Progenitor cell of endocrine pancreas (in vitro differentiated cells): ENCODE data around the gene SLC17A9. TPM values are rescaled to one million over a fixed set of nuclear protein-coding genes. Genes with fewer than 3 reads are reported as not detected.

Source experiments
- DNase-seq: peaks from one replicate; pipeline ENCODE4 v3.0.0; 2021; ENCODE audit warnings: low spot score; ENCODE audit not compliant: unreplicated experiment
- H3K27ac Mint-ChIP-seq: 2 replicates; pipeline ENCODE4 v1.8.0; 2021; ENCODE audit warnings: mild to moderate bottlenecking, moderate library complexity, mixed read lengths
- H3K27me3 Mint-ChIP-seq: 2 replicates; pipeline ENCODE4 v1.8.0; 2021; ENCODE audit warnings: mixed read lengths
- H3K36me3 Mint-ChIP-seq: 2 replicates; pipeline ENCODE4 v1.8.0; 2022; ENCODE audit warnings: mixed read lengths; ENCODE audit not compliant: insufficient read depth
- H3K4me1 Mint-ChIP-seq: 2 replicates; pipeline ENCODE4 v1.8.0; 2021; ENCODE audit warnings: low read depth, mixed read lengths
- H3K4me3 Mint-ChIP-seq: 2 replicates; pipeline ENCODE4 v1.8.0; 2021; ENCODE audit warnings: low read depth, mild to moderate bottlenecking, moderate library complexity, mixed read lengths
- H3K9me3 Mint-ChIP-seq: 2 replicates; pipeline ENCODE4 v1.8.0; 2021; ENCODE audit warnings: low read depth, mixed read lengths
- total RNA-seq: library from RNA; stranded (reverse); gene quantifications from 2 replicates; pipeline ENCODE4 v1.2.1, GENCODE V29; 2021
- TF ChIP-seq, protein P1 (sequence below): fragments of 200-600 bp; sonication (generic); IDR thresholded peaks from one replicate; pipeline ENCODE4 v1.5.0; 2021; ENCODE audit warnings: antibody characterized with exemption, mild to moderate bottlenecking; ENCODE audit not compliant: unreplicated experiment

Gene SLC17A9
- total RNA-seq, 1 donor from 2014 or later = 8.0 TPM

DNA sequence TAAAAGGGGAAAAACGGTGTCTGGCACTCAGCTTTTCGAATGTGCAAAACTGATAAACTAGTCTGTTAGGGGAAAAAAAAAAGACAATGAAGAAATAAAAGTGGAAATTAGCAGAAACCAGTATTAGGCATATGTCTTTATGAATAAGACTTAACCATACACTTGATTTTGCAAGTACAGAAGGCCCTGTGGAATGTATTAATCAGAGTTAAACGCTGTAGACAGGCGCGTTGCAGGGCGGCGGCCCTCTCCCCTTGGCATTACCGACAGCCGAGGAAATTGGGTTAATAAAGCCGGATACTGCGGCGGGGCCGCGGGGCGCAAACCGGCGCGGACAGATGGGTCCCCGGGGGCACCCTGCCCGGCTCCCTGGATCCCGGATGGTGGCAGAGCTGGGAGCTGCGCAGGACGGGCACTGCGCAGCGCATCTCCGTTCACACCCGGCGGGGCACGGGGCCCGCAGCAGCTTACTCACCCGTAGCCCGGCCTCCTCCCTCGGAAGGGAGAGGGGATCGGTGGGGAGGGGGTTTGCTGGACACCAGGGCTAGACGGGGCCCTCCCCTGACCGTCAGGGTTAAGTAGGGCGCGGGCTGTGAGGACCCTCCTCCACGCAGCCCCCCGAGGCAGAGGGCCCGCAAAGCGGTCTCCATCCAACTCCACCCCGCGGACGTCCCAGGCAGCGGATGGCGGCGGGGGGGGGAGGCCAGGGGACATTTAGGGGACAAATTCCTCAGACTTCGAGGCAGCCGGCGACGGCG is 52.3 kb downstream of the SLC17A9 start:
- Mint-ChIP-seq H3K27ac (no peak overlapping the region), H3K4me3 (no peak overlapping the region), H3K27me3 (peaks cover 70% of the 10 kb centered on the region), H3K36me3 (no peaks in the 10 kb centered on the region), H3K9me3 (no peaks in the 10 kb centered on the region), H3K4me1 (peaks cover 2% of the 10 kb centered on the region)
- no peak for DNase-seq
- TF ChIP-seq, protein P1, sequence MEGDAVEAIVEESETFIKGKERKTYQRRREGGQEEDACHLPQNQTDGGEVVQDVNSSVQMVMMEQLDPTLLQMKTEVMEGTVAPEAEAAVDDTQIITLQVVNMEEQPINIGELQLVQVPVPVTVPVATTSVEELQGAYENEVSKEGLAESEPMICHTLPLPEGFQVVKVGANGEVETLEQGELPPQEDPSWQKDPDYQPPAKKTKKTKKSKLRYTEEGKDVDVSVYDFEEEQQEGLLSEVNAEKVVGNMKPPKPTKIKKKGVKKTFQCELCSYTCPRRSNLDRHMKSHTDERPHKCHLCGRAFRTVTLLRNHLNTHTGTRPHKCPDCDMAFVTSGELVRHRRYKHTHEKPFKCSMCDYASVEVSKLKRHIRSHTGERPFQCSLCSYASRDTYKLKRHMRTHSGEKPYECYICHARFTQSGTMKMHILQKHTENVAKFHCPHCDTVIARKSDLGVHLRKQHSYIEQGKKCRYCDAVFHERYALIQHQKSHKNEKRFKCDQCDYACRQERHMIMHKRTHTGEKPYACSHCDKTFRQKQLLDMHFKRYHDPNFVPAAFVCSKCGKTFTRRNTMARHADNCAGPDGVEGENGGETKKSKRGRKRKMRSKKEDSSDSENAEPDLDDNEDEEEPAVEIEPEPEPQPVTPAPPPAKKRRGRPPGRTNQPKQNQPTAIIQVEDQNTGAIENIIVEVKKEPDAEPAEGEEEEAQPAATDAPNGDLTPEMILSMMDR = no peak

- Mint-ChIP-seq H3K9me3 (no peaks in the 10 kb centered on the region), H3K4me1 (peaks cover 3% of the 10 kb centered on the region), H3K36me3 (no peaks in the 10 kb centered on the region), H3K4me3 (no peak overlapping the region), H3K27me3 (peaks cover 68% of the 10 kb centered on the region), H3K27ac (no peak overlapping the region)
- DNase-seq = no peak
- TF ChIP-seq, protein P1 = no peak
Measured at GRCh38 chr20:63005365-63005861, 52.9 kb downstream of the SLC17A9 start.

DNA sequence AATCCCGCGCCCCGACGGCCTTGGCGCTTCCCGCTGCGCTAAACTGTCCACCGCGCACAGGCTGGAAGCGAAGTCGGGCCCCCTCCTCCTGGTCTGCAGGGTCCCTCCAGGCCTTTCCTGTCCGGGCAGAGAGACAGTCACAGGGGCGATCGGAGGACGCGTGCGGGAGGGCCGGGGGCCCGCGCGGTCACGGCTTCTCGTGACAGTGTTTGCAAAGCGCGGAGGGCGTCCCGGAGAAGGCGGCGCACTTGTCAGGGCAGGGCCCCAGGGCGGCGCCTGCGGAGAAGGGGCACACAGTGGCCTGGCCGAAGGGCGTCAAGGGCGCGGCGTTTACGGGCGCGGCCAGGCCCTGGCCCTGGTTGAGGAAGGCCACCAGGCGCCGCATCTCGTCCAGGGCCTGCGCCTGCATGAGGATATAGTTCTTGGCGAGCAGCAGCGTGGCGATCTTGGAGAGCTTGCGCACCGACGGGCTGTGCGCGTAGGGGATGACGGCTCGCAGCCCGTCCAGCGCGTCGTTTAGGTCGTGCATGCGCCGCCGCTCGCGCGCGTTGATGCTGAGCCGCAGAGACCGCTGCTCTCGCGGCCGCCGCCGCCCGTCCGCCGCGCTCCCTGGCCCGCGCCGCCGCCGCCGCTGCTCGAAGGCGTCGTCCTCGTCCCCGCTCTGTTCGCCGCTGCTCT is 53.5 kb downstream of the SLC17A9 start:
- Mint-ChIP-seq H3K36me3 (no peaks in the 10 kb centered on the region), H3K4me3 (no peak overlapping the region), H3K4me1 (peaks cover 3% of the 10 kb centered on the region), H3K27me3 (peaks cover 66% of the 10 kb centered on the region), H3K27ac (no peak overlapping the region), H3K9me3 (no peaks in the 10 kb centered on the region)
- DNase-seq = no peak
- TF ChIP-seq, protein P1 = no peak

- Mint-ChIP-seq H3K27me3 (peaks cover 68% of the 10 kb centered on the region), H3K27ac (no peak within 1 kb of the TSS), H3K36me3 (no peaks in the 10 kb centered on the region), H3K9me3 (no peaks in the 10 kb centered on the region), H3K4me1 (peaks cover 3% of the 10 kb centered on the region), H3K4me3 (no peak within 1 kb of the TSS)
- DNase-seq = no peak
- TF ChIP-seq, protein P1 = no peak
Measured at GRCh38 chr20:63006540-63007359, 54.2 kb downstream of the SLC17A9 start, which contains the start of gene BHLHE23. BHLHE23 (minus strand) TSS chr20:63006964; CDS start chr20:63006774, 190 bp downstream.

DNA sequence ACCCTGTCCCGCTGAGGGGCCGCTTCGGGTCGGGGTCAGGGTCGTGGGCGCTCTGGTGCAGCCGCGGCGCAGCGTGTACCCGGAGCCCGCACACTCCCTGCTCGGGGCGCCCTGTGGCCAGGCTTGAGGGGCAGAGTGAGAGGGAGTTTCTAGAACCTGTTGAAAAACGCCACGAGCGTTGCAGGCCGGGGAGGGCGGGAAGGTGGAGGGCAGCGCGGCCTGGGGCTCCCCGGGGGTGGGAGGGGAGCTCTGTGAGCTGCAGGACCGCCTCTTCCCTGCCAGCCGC is 54.8 kb downstream of the SLC17A9 start:
- no peak for DNase-seq
- TF ChIP-seq, protein P1 = no peak
- H3K4me1 Mint-ChIP-seq = peaks cover 3% of the 10 kb centered on the region
- no peak overlapping the region for H3K4me3 Mint-ChIP-seq
- H3K27ac Mint-ChIP-seq = no peak overlapping the region
- H3K9me3 Mint-ChIP-seq = no peaks in the 10 kb centered on the region
- no peaks in the 10 kb centered on the region for H3K36me3 Mint-ChIP-seq
- H3K27me3 Mint-ChIP-seq = peaks cover 68% of the 10 kb centered on the region
